Measurements from ENCODE around the gene CAPN13. TPM values are rescaled to one million over a fixed set of nuclear protein-coding genes. Genes with fewer than 3 reads are reported as not detected.

Gene CAPN13
- total RNA-seq, 1 experiment from 2014 or later: not detected

DNA sequence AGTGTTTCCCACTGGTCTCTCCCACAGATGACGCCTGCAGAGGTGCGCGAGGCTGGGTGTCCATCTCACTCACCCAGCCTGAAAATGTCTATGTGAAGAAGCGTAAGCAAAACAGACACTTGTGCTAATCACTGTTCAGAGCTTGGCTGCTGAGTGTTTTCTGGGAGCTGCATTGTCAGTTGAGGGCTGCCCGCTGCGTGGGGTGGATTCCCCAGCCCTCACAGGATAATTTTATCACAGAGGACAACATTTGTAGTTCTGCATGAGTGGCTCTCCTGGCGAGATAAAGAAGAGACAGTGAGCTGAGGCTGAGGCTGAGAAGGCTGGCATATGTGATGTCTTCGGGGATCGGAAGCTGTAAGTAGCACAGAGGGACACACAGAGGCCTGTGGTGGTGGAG lies 16.2 kb upstream of the CAPN13 start:
- Histone ChIP-seq H3K4me1 (ENCODE audit: control insufficient read depth, insufficient read depth, low read length) (no peaks in the 10 kb centered on the region), H3K27ac (ENCODE audit: low read length) (no peak overlapping the region), H3K36me3 (ENCODE audit: control insufficient read depth, insufficient read depth, low read length) (no peaks in the 10 kb centered on the region), H3K27me3 (ENCODE audit: control insufficient read depth, insufficient read depth, low read length) (no peaks in the 10 kb centered on the region), H3K4me3 (ENCODE audit: low read depth in 2 of 2, low read length in 2 of 2) (no peak overlapping the region), H3K9me3 (ENCODE audit: control insufficient read depth, insufficient read depth, low read depth, low read length) (no peaks in the 10 kb centered on the region)
- in situ Hi-C loops (cut with HindIII; ENCODE audit: low pct_unique_long_range_greater_than_20kb, low sequenced_read_pairs): no loop called here
- no peak for DNase-seq (ENCODE audit: low read depth, low spot score)
- ATAC-seq: no peak
- ChIA-PET POLR2A (no interaction called here), CTCF (no interaction called here)
- intact Hi-C loops (cut with micrococcal nuclease; ENCODE audit: unreplicated experiment): no loop called here
- no TSS peak for BruUV-seq (replicated peaks)
- TF ChIP-seq, protein P1, sequence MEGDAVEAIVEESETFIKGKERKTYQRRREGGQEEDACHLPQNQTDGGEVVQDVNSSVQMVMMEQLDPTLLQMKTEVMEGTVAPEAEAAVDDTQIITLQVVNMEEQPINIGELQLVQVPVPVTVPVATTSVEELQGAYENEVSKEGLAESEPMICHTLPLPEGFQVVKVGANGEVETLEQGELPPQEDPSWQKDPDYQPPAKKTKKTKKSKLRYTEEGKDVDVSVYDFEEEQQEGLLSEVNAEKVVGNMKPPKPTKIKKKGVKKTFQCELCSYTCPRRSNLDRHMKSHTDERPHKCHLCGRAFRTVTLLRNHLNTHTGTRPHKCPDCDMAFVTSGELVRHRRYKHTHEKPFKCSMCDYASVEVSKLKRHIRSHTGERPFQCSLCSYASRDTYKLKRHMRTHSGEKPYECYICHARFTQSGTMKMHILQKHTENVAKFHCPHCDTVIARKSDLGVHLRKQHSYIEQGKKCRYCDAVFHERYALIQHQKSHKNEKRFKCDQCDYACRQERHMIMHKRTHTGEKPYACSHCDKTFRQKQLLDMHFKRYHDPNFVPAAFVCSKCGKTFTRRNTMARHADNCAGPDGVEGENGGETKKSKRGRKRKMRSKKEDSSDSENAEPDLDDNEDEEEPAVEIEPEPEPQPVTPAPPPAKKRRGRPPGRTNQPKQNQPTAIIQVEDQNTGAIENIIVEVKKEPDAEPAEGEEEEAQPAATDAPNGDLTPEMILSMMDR (IDR thresholded peaks at IDR 0.05): no peak
- TF ChIP-seq SIN3A (IDR thresholded peaks at IDR 0.05; ENCODE audit: borderline replicate concordance, insufficient read depth, low read depth, low read length): no peak
- no peak for TF ChIP-seq POLR2AphosphoS5 (IDR thresholded peaks at IDR 0.05; ENCODE audit: low read depth, low read length)
- TF ChIP-seq, protein P2, sequence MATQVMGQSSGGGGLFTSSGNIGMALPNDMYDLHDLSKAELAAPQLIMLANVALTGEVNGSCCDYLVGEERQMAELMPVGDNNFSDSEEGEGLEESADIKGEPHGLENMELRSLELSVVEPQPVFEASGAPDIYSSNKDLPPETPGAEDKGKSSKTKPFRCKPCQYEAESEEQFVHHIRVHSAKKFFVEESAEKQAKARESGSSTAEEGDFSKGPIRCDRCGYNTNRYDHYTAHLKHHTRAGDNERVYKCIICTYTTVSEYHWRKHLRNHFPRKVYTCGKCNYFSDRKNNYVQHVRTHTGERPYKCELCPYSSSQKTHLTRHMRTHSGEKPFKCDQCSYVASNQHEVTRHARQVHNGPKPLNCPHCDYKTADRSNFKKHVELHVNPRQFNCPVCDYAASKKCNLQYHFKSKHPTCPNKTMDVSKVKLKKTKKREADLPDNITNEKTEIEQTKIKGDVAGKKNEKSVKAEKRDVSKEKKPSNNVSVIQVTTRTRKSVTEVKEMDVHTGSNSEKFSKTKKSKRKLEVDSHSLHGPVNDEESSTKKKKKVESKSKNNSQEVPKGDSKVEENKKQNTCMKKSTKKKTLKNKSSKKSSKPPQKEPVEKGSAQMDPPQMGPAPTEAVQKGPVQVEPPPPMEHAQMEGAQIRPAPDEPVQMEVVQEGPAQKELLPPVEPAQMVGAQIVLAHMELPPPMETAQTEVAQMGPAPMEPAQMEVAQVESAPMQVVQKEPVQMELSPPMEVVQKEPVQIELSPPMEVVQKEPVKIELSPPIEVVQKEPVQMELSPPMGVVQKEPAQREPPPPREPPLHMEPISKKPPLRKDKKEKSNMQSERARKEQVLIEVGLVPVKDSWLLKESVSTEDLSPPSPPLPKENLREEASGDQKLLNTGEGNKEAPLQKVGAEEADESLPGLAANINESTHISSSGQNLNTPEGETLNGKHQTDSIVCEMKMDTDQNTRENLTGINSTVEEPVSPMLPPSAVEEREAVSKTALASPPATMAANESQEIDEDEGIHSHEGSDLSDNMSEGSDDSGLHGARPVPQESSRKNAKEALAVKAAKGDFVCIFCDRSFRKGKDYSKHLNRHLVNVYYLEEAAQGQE (IDR thresholded peaks at IDR 0.05; ENCODE audit: insufficient read depth in 1 of 2, low read depth in 2 of 2, low read length in 1 of 2): no peak
- no peak for TF ChIP-seq TCF7L2 (IDR thresholded peaks at IDR 0.05; ENCODE audit: low read depth, low read length)

DNA sequence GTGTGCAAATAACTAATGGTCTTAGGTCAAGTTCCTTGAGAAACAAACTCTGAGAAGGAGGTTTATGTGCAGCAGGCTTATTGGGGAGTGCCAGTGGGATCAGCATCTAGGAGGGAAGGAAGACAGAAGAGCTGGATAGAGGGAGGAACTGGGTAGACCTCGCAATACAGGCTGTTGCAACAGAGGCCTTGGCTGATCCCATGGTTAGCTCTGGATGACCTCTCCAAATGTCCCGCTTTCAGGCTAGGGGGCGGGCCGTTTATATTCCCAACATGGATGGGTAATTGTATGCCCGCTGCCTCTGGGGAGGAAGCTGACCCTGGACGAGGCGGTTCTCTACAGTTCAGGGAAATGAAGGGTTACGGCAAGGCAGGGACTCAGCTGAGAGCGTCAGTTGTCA lies 14.7 kb upstream of the CAPN13 start:
- no peaks in the 10 kb centered on the region for H3K27me3 ChIP-seq (ENCODE audit: control insufficient read depth, insufficient read depth, low read length)
- BruUV-seq (replicated peaks): no TSS peak
- no peaks in the 10 kb centered on the region for H3K36me3 ChIP-seq (ENCODE audit: control insufficient read depth, insufficient read depth, low read length)
- no peak overlapping the region for H3K27ac ChIP-seq (ENCODE audit: low read length)
- TF ChIP-seq, protein P2 (IDR thresholded peaks at IDR 0.05; ENCODE audit: insufficient read depth in 1 of 2, low read depth in 2 of 2, low read length in 1 of 2): no peak
- TF ChIP-seq POLR2AphosphoS5 (IDR thresholded peaks at IDR 0.05; ENCODE audit: low read depth, low read length) (no peak), TCF7L2 (IDR thresholded peaks at IDR 0.05; ENCODE audit: low read depth, low read length) (no peak), SIN3A (IDR thresholded peaks at IDR 0.05; ENCODE audit: borderline replicate concordance, insufficient read depth, low read depth, low read length) (no peak)
- TF ChIP-seq, protein P1 (IDR thresholded peaks at IDR 0.05): no peak
- intact Hi-C loops (cut with micrococcal nuclease; ENCODE audit: unreplicated experiment): no loop called here
- no peak overlapping the region for H3K4me3 ChIP-seq (ENCODE audit: low read depth in 2 of 2, low read length in 2 of 2)
- H3K4me1 ChIP-seq (ENCODE audit: control insufficient read depth, insufficient read depth, low read length): no peaks in the 10 kb centered on the region
- H3K9me3 ChIP-seq (ENCODE audit: control insufficient read depth, insufficient read depth, low read depth, low read length): no peaks in the 10 kb centered on the region
- ATAC-seq (no peak), DNase-seq (ENCODE audit: low read depth, low spot score) (no peak)
- in situ Hi-C loops (cut with HindIII; ENCODE audit: low pct_unique_long_range_greater_than_20kb, low sequenced_read_pairs): no loop called here
- ChIA-PET CTCF (interaction anchor here (0.6 kb wide), 1 partner anchor 301 kb away, joined by 5 read pairs; no protein-coding TSS in a partner anchor), POLR2A (no interaction called here)
